ENCODE data around the gene ITSN2.

- TF ChIP-seq CTCF (IDR thresholded peaks at IDR 0.05): no peak
- TF ChIP-seq EZH2 (IDR thresholded peaks at IDR 0.05): no peak
Observed at GRCh38 chr2:24345937-24346336, 14.4 kb downstream of the ITSN2 start.

Measured in neural progenitor cell (in vitro differentiated cells).